KMS-11 (cell line): ENCODE measurements around the gene ZNF775.

ENCODE experiments used
- H2AFZ ChIP-seq: fragments of 200-600 bp; sonication (generic); 2 replicates; pipeline ENCODE4 v1.6.1; 2016; ENCODE audit warnings: antibody characterized with exemption, mixed run types, low read depth
- H3K27ac ChIP-seq: fragments of 200-600 bp; sonication (generic); 2 replicates; pipeline ENCODE4 v1.6.1; 2016; ENCODE audit warnings: mild to moderate bottlenecking, mixed run types
- H3K27me3 ChIP-seq: fragments of 200-600 bp; sonication (generic); 2 replicates; pipeline ENCODE4 v1.6.1; 2017; ENCODE audit warnings: mild to moderate bottlenecking, low read depth, mixed run types, moderate library complexity; ENCODE audit not compliant: insufficient read depth
- H3K36me3 ChIP-seq: fragments of 200-600 bp; sonication (generic); 2 replicates; pipeline ENCODE4 v1.6.1; 2017; ENCODE audit warnings: mild to moderate bottlenecking, mixed run types; ENCODE audit not compliant: insufficient read depth
- H3K4me1 ChIP-seq: fragments of 200-600 bp; sonication (generic); 2 replicates; pipeline ENCODE4 v1.6.1; 2016; ENCODE audit warnings: mild to moderate bottlenecking, low read depth, mixed run types; ENCODE audit not compliant: poor library complexity, severe bottlenecking
- H3K4me2 ChIP-seq: fragments of 200-600 bp; sonication (generic); 2 replicates; pipeline ENCODE4 v1.7.0; 2016; ENCODE audit warnings: mild to moderate bottlenecking, mixed run types
- H3K4me3 ChIP-seq: fragments of 200-600 bp; sonication (generic); IDR thresholded peaks from 2 replicates; pipeline ENCODE4 v1.6.1; 2017; ENCODE audit warnings: low read depth, low read length, mixed read lengths; ENCODE audit not compliant: insufficient read depth
- H3K79me2 ChIP-seq: fragments of 200-600 bp; sonication (generic); 2 replicates; pipeline ENCODE4 v1.6.1; 2016; ENCODE audit warnings: low read depth, mixed run types; ENCODE audit not compliant: insufficient read depth
- H3K9ac ChIP-seq: fragments of 200-600 bp; sonication (generic); 2 replicates; pipeline ENCODE4 v1.6.1; 2016; ENCODE audit warnings: mild to moderate bottlenecking, mixed run types
- H4K20me1 ChIP-seq: fragments of 200-600 bp; sonication (generic); 2 replicates; pipeline ENCODE4 v1.6.1; 2016; ENCODE audit warnings: mild to moderate bottlenecking, mixed run types; ENCODE audit not compliant: insufficient read depth
- CTCF ChIP-seq: fragments of 200-600 bp; sonication (generic); conservative IDR thresholded peaks from 2 replicates; pipeline ENCODE4 v1.6.1; 2017; ENCODE audit warnings: low read depth, mild to moderate bottlenecking, antibody characterized with exemption, low read length, moderate library complexity, mixed read lengths

Gene ZNF775

DNA sequence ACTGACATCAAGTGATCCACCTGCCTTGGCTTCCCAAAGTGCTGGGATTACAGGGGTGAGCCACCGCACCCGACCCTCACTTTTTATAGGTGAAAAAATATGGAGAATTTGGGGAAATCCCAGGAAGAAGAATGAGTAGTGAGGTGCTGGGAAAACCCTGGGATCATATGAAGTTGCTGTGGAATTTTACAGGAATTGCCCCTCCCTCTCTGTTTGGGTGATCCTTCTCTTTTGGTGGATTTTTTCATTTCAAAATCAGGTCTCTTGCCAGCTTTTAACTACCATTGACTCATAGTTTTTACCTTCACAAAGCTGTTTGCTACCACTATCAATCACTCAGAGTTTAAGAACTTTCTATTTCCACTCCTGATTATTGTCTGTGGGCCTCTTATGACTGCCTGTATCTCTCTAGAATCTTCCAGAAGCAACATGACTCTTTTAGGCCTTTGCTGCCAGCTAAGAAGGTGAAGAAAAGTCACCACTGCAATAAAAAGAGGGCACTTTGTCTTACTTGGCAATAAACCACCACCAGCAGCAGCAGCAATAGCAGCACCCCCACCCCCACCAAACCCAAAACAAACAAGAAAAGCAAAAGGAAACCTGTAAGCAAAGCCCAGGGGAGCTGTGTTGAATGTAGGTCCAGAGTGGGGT is 67.3 kb downstream of the ZNF775 start:
- no peaks in the 10 kb centered on the region for H3K79me2 ChIP-seq
- H3K4me2 ChIP-seq: peak overlapping the region; percentile 14
- no peaks in the 10 kb centered on the region for H3K27me3 ChIP-seq
- H3K36me3 ChIP-seq: no peaks in the 10 kb centered on the region
- no peak overlapping the region for H3K4me3 ChIP-seq
- H3K9ac ChIP-seq: no peak overlapping the region
- no peak overlapping the region for H2AFZ ChIP-seq
- H3K27ac ChIP-seq: 0 out of 2 replicates have a peak overlapping the region, but pooled peaks have one; percentile 1
- no peak for TF ChIP-seq CTCF
- H4K20me1 ChIP-seq: no peaks in the 10 kb centered on the region
- peaks cover 31% of the 10 kb centered on the region for H3K4me1 ChIP-seq
